HG02943 (cell line): ENCODE measurements around the gene DDX1.
A peak's percentile ranks its signal among the peaks of the same experiment; 100 is the strongest.

Experiments
- ATAC-seq: cut with Tn5 transposase; IDR thresholded peaks from one replicate; pipeline ENCODE4 v1.9.1; 2021; ENCODE audit warnings: mild to moderate bottlenecking, low read depth, moderate library complexity; ENCODE audit not compliant: unreplicated experiment

DDX1 gene

GRCh38 chr2:15561574-15562344, 29.9 kb upstream of the DDX1 start:
- peak; percentile 20 for ATAC-seq

- no peak for ATAC-seq
Measured at GRCh38 chr2:15562354-15563031, 29.2 kb upstream of the DDX1 start.

- no peak for ATAC-seq
Measured at GRCh38 chr2:15563227-15564100, 28.2 kb upstream of the DDX1 start.

- ATAC-seq, result no peak
Measured at GRCh38 chr2:15565392-15565791, 26.3 kb upstream of the DDX1 start.

DNA sequence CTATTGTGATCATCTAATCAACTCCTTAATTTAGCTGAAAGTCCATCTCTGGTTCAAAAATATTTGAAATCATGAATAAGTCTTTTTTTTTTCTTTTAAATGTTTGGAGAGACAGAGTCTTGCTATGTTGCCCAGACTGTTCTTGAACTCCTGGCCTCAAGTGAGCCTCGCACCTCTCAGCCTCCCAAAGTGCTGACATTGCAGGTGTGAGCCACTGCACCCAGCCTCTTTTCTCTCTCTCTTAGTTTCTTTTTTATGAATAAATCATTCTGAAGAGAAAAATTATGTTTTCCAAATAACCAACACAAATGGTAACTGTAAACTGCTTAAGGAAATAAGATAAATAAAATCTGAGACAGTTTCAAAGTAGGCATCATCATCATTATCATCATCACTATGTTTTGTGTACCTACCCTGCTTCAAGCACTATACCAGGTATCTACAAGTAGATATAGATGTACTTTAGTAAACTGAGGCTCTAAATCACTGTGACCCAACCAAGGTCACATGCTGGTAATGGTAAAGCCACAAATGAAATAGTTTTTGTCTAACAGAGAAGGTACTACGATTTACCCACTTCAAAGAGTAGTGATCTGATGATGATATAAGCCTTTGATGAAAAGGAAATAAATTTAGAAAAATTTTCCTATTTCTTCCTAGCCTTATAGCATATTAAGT, 25.5 kb upstream of the DDX1 start:
- ATAC-seq, result no peak

- no peak for ATAC-seq
Measured at GRCh38 chr2:15566912-15567311, 24.8 kb upstream of the DDX1 start.

DNA sequence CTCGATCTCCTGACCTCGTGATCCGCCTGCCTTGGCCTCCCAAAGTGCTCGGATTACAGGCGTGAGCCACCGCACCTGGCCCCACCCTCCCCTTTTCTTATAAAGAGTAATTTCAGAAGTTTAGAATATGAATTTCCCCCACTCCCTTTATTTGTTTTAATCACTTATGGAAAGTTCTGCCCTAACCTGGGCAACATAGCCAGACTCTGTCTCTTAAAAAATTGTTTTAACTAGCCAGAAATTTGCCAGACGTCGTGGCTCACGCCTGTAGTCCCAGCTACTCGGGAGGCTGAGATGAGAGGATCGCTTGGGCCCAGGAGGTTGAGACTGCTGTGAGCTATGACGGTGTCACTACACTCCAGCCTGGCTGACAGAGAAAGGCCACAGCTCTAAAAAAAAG, 22.8 kb upstream of the DDX1 start:
- ATAC-seq, result no peak

DNA sequence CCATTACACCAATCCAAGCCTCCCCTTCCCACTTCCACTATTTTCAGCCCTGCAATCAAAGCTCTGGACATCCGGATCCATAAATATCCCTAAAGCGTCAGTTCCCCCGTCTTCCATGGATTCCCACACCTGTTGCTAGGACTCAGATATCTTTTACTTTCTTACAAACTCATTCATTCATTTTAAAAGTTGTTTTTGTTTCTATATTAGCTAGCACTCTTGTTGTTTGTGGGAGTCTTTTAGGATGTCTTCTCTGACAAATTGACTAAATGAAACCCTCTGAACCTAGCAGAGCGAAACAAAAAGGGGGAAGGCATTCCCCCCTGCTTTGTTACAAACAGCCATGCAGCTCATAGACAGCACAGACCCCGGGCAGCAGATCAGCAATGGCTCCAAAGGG, 21.6 kb upstream of the DDX1 start:
- ATAC-seq, result no peak

DNA sequence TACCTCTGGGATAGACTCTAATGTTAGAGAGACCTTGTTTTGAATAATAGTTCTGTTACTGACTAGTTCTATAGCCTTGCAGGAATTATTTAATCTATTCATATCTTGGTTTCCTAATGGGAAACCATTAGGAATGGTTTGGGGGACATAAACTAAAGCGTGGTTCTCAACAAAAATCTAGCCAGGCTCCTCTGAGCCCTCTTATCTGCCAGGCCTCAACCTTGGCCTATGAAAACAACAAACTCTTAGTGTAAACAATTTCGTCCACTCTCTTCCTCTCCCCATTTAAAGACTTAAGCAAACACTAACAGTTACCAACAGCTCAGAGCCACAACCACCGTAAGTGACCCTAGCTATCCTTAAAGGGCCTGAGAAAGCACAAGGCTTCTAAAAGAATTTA, 19.9 kb upstream of the DDX1 start:
- no peak for ATAC-seq

- peak; percentile 95 for ATAC-seq
Measured at GRCh38 chr2:15577071-15577735, 14.5 kb upstream of the DDX1 start.

DNA sequence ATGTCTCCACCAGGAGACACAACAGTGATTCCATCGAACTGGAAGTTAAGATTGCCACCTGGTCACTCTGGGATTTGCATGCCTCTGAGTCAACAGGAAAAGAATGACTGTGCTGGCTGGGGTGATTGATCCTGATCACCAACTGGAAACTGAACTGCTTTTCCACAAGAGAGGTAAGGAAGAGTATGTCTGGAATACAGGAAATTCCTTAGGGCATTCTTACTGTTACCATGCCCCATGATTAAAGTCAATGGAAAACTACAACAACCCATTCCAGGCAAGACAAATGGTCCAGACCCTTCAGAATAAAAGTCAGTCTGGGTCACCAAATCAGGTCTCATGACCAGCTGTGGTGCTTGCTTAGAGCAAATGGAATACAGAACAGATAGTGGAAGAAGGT, 12.0 kb upstream of the DDX1 start:
- ATAC-seq, result no peak

- no peak for ATAC-seq
Measured at GRCh38 chr2:15580451-15580850, 11.2 kb upstream of the DDX1 start.

- ATAC-seq, result no peak
Measured at GRCh38 chr2:15582710-15583357, 8.8 kb upstream of the DDX1 start.

DNA sequence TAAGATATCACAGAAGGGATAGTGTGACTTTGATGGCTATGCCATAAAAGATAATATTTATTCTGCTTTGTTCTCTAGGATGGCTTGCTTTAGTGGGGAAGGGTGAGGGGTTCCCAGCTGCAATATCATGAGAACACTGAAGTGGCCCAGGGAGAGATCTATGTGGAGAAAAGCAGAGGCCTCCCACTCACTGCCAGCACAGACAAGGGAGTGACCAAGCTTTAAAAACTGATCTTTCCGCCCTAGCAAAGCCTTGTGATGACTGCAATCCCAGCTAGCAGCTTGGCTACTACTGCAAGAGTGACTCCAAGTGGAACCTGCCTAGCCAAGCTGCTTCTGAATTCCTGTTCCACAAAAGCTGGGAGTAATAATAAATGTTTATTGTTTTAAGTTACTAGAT, 7.8 kb upstream of the DDX1 start:
- ATAC-seq, result no peak

DNA sequence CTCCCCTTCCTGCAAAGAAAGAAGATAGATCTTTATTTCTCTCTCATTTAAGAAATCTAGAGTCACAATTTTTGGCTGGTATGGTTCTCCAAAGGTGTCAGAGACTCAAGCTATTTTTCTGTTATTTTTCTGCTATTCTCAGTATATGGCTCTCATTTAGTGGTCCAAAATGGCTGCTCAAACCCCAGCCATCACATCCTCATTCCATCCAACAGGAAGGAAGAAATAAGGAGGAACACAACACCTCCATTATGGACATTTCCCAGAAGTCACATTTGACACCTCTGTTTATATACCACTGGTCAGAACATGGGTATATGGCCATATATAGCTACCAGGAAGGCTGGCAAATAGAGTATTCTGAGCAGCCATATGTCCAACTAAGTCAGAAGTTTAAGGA, 7.4 kb upstream of the DDX1 start:
- no peak for ATAC-seq

DNA sequence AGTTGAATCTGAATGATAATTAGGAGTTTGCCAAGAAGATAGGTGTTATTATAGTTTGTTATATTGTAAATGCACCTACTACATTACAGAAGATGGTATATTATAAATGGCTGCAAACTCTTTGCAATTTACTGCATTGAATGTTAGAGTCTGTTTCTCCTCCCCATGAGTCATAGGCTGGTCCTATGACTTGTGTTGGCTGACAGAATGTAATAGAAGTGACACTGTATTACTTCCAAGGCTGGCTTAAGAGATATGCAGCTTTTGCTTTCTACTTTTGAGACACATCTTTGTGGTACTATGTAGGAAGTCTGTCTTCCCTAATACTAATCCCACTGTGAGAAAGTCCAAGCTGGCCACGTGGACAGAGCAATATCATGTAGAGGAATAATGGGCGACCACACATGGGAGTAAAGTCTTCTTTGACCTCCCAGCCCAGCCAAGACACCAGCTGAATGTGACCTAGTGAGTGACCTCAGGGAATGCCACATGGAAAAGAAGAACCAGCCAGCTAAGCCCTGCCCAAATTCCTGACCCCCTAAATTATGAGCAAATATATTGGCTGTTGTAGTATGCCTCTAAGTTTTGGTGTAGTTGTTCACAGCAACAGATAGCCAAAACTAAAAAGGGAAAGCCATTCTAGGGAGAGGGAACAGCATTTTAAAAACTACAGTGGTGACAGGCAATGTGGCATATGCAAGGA, 6.8 kb upstream of the DDX1 start:
- no peak for ATAC-seq

DNA sequence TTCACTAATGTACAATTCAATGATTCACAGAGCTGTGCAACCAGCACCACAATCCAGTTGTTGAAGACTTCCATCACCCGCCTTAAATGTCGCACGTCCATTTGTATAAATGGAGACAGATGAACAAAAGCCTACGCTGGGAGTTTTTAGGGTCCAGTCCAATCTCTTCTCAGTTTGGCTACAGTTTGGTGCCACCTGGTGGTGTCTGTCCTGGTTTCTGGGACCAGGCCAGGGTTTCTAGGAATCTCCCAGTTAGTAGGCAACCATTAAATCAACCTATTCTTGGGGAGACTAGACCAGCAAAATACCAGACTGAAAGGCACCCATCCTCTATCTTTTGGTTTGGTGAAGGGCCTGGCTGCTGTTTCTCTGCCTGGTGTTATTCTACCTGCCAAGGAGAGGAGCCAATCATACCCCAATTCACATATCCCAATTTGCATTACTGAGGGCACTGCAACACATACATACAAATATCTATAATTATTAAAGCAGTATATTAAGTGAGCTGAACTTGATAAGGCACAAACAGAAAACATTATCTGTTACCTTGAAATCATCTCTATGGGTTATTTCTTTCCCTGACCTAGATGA, 3.2 kb upstream of the DDX1 start:
- no peak for ATAC-seq

DNA sequence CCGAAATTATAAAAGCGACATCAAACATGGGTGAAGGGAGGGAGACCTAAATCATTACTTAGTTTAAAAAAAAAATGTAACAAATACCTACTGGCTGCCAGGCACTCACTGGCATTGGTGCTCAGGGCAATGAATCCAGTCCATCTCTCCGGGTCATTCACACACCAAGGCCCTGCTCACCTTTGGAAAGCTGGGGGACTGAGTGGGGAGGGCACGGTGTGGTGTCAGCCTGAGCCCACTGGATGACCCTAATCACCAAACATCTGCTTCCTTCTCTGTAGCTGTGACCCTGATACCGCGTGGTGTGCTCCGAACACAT, 336 bp upstream of the DDX1 start:
- no peak for ATAC-seq

GRCh38 chr2:15593327-15593705, 1.6 kb downstream of the DDX1 start:
- ATAC-seq, result no peak
